ENCODE results near the gene DMXL1.

DMXL1 gene

GRCh38 chr5:119290607-119291006 is 219.7 kb downstream of the DMXL1 start:
- DNase-seq (ENCODE audit: low read depth): no peak

GRCh38 chr5:119291056-119291455 is 220.2 kb downstream of the DMXL1 start:
- DNase-seq (ENCODE audit: low read depth): no peak

- DNase-seq (ENCODE audit: low read depth): no peak
These were observed 221.0 kb downstream of the DMXL1 start for GRCh38 chr5:119291877-119292276.

- DNase-seq (ENCODE audit: low read depth): no peak
These were observed 222.0 kb downstream of the DMXL1 start for GRCh38 chr5:119292701-119293515.

GRCh38 chr5:119293516-119293829 is 222.6 kb downstream of the DMXL1 start:
- no peak for DNase-seq (ENCODE audit: low read depth)

All from activated T-helper 9 cell treated with anti-CD3 and anti-CD28 coated beads, Interleukin-2, amount 50 U/mL, for 16 hours (primary cell).